NCI-H2196 treated with DMSO at 0.1 percent for 48 hours (cell line): ENCODE results near the gene ECT2.
"Not testable (repeated sequence)": the region's sequence is repeated elsewhere in the genome, so short reads cannot be mapped to it uniquely, and the experiment has no call there.

Experiments
- DNase-seq: peaks from one replicate; lab custom pipeline; 2025; ENCODE audit not compliant: unreplicated experiment; lab: John Stamatoyannopoulos, UW

Gene ECT2

DNA sequence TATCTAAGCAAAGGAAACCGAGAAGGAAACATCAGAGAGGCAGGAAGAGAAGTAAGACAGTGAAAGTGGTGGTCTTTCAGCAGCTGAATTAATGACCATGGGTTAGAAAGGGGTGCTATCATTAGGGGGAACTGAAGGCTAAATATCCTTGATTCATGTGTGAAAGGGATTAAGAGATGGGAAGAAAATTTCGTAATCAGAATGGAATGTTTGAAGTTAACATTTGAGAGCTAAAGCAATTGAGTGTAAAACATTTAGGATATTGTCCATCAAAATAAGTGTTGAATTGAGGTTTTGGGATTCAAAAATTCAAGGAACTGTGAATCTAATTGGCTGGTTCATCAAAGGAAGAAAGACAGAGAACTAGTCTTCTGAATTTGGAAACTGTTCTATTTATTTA lies 4.1 kb upstream of the ECT2 start:
- DNase-seq, result no peak

DNA sequence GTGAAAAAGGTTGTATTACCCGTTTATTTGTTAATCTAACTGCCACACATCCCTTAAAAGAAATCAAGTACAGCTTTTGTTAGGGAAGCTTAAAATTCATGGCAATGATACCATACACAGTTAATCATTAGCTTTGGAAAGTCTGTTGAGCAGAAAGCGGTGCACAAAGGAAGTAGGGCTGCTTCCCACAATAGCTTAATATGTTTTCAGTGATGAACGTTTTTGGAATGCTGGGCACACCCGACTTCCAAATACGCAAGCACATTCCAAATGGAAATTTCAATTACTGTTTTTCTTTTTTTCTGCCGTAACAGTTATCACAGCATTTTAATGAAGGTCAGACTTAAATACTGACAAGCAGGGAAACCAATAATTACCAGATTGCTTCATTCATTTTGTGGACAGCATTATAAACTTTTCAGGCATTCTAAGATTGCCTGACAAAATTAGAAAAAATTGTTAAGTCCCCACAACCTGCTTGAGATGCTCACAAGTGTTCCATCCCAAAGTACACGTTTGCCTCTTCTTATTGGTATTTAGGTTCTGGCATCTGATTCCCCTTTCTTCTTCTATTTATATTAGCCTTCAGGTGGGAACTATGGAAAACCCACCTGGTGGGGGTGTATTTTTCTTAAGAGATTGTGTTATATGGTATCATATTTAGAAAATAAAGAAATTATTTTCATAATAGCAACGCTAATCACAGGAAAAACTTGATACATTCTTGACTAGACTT lies 1.1 kb upstream of the ECT2 start:
- peak; percentile 63 for DNase-seq

DNA sequence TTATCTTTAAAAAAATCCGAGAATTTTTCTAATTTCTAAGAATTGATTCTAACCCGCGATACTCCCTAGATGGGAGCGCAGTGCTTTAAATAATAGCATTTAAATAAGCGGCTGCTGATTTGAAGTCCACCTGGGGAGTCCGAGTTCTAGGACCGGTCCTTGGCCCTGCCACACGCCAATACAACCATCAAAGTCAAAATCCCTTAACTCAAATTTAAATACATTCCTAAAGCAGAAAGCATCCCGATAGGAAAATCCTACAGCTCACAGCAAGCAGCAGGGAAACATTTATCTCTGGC lies 508 bp upstream of the ECT2 start:
- no peak for DNase-seq

DNA sequence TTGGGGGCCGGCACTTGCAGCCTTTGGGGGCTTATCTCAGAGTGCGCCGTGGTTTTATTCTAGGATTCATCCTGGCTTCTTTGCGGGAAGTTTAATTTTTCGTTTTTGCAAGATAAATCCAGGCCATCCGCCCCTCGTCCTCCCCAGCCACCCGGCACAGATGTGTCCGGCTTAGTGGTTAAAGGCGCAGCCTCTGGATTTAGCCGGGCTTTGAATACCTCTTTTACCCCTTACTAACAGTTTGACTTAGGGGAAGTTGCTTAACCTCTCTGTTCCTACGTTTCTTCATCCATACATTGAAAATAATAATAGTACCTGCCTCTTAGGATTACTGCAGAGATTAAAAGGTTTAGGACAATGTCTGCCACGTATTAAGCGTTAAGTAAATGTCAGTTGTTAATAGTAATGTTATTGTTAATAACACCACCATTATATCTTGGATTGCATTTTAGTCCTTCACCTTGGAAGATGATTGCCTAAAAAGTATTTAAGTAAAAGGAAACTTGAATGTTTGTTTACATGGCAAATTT lies 714 bp downstream of the ECT2 start:
- no peak for DNase-seq

DNA sequence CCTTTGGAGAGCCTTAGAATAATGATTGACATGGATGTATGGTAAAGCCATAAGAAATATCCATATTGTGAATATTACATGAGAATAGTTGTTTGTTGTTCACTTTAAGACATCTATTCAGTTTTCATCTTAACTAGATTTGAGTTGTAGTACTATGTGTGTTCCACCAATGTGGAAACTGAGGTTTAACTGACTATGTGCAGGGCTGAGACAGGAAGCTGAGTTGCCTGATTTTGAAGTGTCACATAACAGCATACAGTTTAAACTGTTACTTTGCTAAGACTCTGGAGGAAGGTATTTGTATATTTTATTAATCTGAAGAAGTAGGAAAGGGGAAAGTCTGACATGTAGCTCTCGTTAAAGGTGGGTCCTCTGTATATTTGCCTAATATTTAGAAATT lies 2.1 kb downstream of the ECT2 start:
- DNase-seq, result no peak

DNA sequence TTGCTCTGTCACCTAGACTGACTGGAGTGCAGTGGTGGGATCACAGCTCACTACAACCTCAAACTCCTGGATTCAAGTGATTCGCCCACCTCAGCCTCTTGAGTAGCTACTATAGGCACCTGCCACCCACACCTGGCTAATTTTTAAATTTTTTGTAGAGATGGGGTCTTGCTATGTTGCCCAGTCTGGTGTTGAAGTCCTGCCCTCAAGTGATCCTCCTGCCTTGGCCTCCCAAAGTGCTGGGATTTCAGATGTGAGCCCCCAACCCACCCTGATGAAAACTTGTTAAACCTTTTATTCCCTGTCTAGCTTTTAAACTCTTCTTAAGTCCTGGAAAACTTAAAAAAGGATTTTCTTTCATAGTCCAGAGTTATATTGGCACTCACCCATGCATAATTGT lies 2.6 kb downstream of the ECT2 start:
- no peak for DNase-seq

DNA sequence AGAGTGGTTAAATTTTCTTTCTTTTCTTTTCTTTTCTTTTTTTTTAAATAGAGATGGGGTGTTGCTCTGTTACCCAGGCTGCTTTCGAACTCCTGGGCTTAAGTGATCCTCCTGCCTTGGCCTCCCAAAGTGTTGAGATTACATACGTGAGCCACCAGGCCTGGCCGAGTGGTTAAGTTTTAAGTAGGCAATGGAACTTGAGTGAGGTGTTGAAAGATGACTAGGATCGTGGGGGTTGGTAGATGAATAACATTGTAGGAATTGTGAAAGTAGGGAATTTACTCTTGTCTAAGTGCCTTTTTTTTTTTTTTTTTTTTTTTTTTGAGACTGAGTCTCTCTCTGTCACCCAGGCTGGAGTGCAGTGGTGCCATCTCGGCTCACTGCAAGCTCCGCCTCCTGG lies 9.9 kb downstream of the ECT2 start:
- DNase-seq, result not testable (repeated sequence)

DNA sequence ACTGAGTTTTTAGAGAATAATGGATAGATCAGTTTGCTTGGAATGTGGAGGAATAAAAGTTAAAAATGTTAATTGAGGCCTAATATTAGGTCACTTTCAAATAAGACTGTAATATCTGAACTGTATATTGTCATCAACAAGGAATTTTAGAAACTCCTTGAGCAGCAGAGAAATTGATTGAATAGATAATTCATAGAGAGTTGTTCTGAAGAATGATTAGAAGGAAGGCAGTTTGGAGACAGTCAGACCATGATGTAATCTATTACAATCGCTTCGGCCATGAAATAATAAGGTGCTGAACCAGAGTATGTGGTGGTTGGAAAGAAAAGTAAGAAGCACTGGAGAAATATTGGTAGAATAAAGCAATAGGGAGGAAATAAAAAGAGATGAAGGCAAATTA lies 15.7 kb downstream of the ECT2 start:
- DNase-seq, result no peak

DNA sequence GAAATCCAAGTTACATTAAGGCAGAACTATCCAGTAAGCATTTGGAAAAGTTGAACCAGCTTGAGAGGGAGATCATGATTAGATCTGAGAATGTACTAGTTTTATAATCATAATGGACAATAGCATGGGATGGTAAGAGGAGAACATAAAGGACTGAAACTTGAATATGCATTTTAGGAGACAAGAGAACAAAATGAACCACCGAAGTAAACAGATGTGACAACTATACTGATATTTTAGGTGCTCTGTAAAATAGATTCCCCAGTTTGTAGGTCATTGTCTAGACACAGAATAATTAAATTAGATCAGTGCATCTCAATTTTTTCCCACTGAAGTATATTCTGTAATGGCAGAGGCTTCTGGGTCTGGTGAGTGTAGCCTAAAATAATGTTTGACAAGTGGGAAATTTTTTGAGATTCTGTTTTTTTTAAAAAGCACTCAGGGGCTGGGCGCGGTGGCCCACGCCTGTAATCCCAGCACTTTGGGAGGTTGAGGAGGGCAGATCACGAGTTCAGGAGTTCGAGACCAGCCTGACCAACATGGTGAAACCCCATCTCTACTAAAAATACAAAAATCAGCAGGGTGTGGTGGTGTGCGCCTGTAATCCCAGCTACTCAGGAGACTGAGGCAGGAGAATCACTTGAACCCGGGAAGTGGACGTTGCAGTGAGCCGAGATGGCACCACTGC lies 16.3 kb downstream of the ECT2 start:
- no peak for DNase-seq

DNA sequence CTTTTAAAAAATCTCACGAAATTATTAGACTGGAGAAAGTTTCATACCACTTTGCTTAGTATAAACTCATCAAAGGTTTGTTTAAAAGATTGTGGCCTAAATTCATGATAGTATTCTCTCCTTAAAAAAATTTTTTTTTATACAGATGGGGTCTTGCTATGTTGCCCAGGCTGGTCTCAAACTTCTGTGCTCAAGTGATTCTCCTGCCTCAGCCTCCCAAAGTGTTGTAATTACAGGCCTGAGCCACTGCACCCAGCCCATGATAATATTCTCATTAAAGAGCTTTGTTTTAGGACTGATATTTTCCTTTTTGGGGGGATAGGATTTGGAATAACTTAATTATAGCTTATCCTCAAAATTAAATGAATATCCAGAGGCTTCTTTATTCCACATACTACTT lies 19.9 kb downstream of the ECT2 start:
- no peak for DNase-seq

DNA sequence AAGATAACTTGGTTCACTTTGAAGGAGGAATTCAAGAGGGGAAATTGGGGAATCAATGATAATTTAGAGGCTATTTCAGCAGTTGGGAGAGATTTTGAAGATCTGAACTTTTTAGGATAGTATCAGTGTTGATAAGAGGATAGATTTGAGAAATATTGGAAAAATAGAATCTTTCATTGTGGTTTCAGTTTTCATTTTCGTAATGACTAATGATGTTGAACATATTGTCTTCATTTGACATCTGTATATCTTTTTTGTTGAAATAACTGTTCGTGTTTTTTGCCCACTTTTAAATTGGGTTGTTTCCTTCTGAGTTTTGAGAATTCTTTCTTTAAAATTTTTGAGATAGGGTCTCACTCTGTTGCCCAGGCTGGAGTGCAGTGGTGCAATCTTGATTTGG lies 21.1 kb downstream of the ECT2 start:
- DNase-seq, result no peak

DNA sequence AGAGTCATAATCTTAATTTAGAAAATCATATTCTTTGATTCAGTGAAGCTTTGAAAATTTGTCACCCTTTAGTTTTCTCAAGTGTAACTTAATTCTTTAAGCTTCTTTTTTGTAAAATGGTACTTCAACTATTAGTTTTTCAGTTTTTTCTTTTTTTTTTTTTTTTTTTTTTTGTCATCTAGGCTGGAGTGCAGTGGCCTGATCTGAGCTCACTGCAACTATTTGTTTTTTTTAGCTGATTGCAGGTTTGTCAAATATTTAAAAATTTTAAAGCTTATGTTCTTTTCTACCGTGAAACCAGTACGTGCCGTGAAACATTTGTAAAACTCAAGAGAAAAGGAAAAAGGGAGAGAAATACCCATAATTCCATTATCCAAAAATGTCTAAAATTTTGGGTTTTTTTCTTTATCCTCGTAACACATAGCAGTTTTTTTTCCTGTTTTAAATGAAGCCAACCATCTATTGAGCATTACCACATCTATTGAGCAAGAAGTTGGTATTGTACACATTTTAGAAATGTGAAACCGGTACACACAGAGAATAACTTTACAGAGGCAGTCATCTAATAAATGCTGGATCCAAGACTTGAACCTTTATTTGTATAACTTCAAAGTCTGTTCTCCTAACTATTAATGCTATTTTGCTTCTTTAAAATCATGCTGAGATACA lies 25.7 kb downstream of the ECT2 start:
- no peak for DNase-seq

DNA sequence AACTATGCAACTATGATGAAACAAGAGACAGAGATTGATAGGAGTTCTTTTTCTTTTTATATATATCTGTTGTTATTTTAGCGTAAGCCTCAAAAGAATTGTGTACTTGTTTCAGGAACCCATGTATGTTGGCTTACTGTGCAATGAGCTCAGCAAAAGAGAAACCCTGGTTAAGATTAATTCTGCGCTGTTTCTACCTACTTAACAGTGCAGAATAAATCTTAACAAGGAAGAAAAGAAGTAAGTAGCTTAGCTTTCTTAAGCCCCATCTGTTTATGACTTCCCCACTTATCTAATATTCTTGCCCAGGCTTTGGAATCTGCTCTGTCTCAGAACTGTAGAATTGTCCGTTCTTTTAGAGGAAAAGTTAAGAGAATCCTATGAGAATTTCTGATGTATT lies 27.4 kb downstream of the ECT2 start:
- no peak for DNase-seq

DNA sequence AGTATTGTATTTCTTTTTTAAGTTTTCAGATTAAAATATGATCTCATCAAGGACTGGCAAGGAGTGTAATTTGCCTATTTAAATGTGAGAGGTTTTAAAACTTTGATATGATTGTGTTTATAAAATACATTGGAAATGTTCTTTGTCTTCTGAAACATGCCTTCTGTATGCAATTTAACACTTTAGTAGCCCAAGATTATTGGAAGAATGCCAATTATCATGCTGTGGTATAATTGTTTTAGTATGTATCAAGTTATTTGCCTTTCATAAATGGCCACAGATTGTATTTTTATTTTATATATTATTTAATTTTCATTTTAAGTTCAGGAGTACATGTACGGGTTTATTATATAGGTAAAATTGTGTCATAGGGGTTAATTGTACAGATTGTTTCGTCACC lies 31.7 kb downstream of the ECT2 start:
- no peak for DNase-seq

DNA sequence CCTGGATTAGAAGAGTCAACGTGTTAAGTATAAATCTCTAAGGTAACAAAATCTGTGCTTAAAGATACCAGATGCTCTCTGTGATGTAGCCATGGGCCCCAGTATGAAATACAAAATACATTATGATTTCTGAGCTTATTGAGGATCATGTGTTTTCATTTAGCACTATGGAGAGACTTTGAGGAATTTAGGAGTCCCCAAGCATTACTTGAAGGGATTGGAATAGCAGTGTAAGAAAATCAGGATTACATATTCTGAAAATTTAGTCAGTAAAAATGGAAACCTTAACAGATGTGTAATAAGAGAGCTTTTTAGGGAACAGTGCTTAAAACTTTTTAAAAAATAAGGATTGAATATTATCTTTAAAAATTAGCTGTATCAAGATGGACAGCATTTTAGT lies 35.5 kb downstream of the ECT2 start:
- DNase-seq, result no peak

DNA sequence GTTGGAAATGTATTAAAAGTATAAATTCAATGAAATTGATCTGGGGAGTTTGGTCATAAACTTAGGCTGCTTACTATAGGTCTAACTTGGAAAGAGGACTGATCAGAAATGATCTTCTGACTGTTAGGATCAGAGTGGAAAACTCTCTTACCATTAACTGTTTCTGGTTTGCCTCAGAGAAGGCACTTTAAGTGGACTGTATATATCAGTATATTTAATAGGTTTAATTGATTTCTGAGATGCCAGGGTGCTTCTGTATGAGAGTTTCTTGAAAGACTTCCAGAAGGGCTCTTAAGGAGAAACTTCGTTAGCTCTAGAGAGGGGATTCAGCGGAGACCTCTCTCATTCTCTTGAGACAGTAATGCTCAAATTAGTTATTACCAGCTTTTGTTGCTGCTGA lies 36.5 kb downstream of the ECT2 start:
- DNase-seq, result no peak

DNA sequence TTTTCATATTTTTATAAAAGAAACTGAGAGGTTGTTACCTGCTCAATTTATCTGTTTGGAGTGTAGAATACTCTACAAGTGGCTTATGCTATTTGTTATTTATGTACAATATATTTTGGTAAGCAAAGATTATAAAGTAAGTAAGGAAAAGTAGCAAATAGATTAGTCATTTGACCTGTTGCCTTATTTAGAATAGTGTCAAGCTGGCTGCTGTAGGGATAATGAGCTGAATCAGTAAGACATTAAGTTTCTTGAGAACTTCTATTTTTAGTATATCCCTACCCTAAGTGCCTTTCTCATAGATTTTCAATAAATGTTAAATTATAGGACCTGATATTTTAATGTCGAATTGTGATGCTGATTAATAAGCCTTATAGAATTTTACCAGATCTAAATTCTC lies 37.2 kb downstream of the ECT2 start:
- DNase-seq, result no peak

DNA sequence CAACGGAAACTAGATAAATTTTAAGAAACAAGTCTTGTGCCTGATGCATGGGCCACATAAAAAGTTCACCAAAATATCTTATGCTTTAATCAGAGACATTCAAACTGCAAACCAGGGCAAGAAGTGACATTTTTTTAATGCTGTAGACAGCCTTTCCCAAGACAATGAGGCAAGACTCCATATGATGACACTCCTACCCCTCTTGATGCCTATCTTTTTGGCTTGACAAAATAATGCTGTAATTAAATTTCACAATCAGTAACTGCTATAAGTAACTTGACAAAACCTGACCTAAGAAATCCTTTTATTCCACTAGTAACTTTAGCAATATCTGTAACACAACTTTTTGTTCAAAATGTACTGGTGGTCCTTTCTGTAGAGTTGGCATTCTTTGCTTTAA lies 48.7 kb downstream of the ECT2 start:
- DNase-seq, result no peak

DNA sequence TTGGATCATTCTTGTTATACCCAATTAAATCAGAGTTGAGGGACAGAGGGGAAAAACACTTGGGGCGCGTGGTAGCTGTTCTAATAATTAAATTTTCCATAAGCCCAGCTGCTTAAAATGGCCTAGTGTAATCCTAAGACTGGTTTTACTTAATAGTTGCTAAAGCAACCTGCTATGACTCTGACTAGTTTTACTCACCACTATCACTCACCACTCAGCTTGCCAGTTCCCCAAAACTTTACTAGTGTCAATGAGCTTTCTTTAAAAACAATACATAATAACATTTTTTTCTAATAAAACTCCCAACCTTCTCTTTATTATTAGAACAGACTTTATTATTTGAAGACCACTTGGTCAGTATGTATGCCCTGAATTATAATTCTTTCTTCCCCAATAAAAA lies 49.6 kb downstream of the ECT2 start:
- no peak for DNase-seq

DNA sequence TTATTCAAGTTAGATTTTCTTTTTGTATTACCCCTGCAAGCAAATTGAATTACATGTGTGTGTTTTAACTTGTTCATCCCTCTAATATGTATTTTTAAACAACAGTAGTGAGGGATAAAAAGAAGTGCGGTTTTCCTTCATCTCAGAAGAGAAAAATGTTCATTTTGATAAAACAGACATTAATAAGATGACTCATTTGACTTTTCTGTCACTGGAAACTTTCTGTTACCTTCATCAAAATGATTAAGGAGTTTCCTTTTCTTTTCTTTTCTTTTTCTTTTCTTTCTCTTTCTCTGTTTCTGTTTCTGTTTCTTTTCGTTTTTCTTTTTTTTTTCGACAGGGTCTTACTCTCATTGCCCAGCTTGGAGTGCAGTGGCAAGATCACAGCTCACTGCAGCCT lies 53.0 kb downstream of the ECT2 start:
- DNase-seq, result no peak

DNA sequence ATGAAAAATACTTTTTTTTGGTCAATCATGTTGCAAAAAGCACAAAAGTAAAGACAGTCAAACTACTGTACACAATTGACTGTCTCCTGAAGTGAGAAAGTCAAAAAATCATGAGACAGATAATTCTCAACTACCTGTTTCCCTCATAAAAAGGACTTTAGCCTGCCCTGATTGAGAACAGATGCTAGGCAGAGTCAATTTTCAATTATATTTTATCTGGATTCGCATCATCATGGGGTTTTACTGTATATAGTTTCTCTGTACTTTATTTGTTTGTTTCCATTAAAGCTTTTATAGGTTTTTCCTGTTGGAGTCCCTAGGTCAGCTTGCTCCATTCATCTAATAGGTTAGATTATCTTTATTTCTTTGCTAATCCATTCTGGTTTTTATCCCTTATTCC lies 53.8 kb downstream of the ECT2 start:
- no peak for DNase-seq

DNA sequence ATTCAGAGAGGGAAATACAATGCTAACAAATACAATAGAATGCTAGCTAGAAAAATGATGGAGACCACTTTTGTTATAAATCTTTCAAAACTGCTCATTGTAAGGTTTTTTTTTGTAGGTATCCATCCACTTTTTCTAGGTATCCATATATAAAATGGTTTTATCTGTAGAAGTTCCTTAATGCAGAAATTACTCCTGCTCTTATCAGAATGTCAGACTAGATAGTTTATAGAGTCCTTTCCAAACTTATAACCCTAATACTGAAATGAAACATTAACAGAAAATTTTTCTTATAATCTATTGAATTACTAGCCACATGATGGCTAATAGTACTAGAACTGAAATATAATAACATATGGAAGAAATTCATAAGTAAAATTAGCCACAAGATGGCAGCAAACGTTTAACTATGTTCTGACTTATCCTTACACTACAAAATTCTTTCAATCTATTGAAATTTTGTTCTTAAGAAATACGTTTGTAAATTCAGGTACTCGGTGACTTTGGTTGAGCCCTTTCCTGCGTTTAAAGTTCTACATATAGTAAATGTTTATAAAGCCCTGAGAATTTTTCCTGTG lies 58.5 kb downstream of the ECT2 start:
- peak; percentile 23 for DNase-seq
